Measurements from ENCODE around the gene GINS2. TPM values are rescaled to one million over a fixed set of nuclear protein-coding genes. Genes with fewer than 3 reads are reported as not detected.

GINS2 gene
- total RNA-seq = 4.7 and 5.9 TPM in 2 replicates

GRCh38 chr16:85688586-85689284, at the start of gene GINS2:
TSS of gene GINS2 (minus strand) at chr16:85688954. CDS start at chr16:85688898, 56 bp downstream.

Small RNAs within 50 kb of the gene (small RNA-seq; reads per million reads assigned to genes)
- gene RN7SL381P = not detected

Other genes starting within 250 kb of the GINS2 start
- 22.0 and 23.9 TPM in 2 replicates for gene GSE1, start 75.6 kb downstream of the GINS2 start, total RNA-seq
- gene C16orf74, start 62.1 kb upstream of the GINS2 start, total RNA-seq = 11.8 and 29.0 TPM in 2 replicates
- gene EMC8, start 110.6 kb upstream of the GINS2 start, total RNA-seq = 25.5 and 28.3 TPM in 2 replicates
- gene COX4I1, start 110.7 kb upstream of the GINS2 start, total RNA-seq = 286 and 308 TPM in 2 replicates
- 0.11 TPM in 1 of 2 replicates, not detected in the other for gene IRF8, start 210.2 kb upstream of the GINS2 start, total RNA-seq